Measurements from ENCODE around the gene UBXN11.
A peak's percentile ranks its signal among the peaks of the same experiment; 100 is the strongest.

The UBXN11 gene

DNA sequence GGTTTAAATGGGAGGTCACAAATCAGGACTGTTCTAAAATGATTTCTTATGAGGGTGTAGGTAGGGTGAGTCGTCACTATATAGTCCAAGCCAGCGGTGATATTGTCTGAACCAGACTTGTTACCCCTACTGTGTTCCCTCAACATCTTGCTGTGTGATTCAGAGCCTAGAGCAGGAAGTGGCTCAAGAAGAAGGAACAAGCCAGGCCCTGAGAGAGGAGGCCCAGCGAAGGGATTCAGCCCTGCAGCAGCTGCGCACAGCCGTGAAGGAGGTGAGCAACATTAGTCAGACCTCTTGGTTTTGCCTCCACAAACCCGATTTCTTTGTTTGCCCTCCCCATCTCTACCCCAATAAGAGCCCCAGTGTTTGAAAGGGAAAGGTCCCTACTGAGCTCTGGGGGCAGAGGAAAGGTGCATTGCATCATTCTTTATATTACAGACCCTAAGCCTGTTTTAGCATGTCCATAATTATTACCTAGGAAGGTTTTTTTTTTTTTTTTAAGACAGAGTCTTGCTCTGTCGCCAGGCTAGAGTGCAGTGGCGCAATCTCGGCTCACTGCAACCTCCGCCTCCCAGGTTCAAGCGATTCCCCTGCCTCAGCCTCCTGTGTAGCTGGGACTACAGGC is 31.5 kb downstream of the UBXN11 start:
- peaks cover 0 to 10% (median 0%) of the 10 kb centered on the region in 3 donors for H3K36me3 ChIP-seq
- TF ChIP-seq, protein P1, sequence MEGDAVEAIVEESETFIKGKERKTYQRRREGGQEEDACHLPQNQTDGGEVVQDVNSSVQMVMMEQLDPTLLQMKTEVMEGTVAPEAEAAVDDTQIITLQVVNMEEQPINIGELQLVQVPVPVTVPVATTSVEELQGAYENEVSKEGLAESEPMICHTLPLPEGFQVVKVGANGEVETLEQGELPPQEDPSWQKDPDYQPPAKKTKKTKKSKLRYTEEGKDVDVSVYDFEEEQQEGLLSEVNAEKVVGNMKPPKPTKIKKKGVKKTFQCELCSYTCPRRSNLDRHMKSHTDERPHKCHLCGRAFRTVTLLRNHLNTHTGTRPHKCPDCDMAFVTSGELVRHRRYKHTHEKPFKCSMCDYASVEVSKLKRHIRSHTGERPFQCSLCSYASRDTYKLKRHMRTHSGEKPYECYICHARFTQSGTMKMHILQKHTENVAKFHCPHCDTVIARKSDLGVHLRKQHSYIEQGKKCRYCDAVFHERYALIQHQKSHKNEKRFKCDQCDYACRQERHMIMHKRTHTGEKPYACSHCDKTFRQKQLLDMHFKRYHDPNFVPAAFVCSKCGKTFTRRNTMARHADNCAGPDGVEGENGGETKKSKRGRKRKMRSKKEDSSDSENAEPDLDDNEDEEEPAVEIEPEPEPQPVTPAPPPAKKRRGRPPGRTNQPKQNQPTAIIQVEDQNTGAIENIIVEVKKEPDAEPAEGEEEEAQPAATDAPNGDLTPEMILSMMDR (IDR thresholded peaks at IDR 0.05), result no peak
- intact Hi-C loops (cut with DNase I; ENCODE audit: low total_unique reads), result loop anchor here (2.0 to 5.0 kb wide), 2 partner anchors 48 to 1342 kb away; no protein-coding TSS in a partner anchor
- no peak for DNase-seq
- no peak overlapping the region for H3K4me3 ChIP-seq
- peak overlapping the region in 1 of 2 donors; percentile 86 for H3K27ac ChIP-seq
- no peaks in the 10 kb centered on the region for H3K27me3 ChIP-seq
- H3K9me3 ChIP-seq, result no peaks in the 10 kb centered on the region
- H3K4me1 ChIP-seq, result peaks cover 0 to 47% (median 38%) of the 10 kb centered on the region in 4 donors

DNA sequence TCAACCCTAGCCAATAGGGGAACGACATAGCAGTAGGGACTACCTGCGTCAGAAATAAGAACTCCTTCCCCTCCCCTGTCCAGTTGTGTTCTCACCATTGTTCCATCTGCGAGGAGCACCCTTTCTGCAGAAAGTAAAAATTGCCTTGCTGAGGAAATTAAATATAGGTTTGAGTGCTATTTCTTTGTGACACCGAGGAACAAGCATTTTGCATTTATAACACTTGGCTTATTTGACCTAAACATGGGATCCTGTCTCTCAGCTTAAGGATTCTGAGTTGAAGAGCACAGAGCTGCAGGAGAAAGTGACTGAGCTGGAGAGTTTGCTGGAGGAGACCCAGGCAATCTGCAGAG is 37.3 kb downstream of the UBXN11 start:
- Histone ChIP-seq H3K9me3 (no peaks in the 10 kb centered on the region), H3K4me1 (no peaks in the 10 kb centered on the region), H3K36me3 (peaks cover 0 to 27% (median 3%) of the 10 kb centered on the region in 3 donors), H3K27ac (no peak overlapping the region), H3K27me3 (no peaks in the 10 kb centered on the region), H3K4me3 (no peak overlapping the region)
- TF ChIP-seq, protein P1 (IDR thresholded peaks at IDR 0.05), result no peak
- intact Hi-C loops (cut with DNase I; ENCODE audit: low total_unique reads), result no loop called here
- no peak for DNase-seq

DNA sequence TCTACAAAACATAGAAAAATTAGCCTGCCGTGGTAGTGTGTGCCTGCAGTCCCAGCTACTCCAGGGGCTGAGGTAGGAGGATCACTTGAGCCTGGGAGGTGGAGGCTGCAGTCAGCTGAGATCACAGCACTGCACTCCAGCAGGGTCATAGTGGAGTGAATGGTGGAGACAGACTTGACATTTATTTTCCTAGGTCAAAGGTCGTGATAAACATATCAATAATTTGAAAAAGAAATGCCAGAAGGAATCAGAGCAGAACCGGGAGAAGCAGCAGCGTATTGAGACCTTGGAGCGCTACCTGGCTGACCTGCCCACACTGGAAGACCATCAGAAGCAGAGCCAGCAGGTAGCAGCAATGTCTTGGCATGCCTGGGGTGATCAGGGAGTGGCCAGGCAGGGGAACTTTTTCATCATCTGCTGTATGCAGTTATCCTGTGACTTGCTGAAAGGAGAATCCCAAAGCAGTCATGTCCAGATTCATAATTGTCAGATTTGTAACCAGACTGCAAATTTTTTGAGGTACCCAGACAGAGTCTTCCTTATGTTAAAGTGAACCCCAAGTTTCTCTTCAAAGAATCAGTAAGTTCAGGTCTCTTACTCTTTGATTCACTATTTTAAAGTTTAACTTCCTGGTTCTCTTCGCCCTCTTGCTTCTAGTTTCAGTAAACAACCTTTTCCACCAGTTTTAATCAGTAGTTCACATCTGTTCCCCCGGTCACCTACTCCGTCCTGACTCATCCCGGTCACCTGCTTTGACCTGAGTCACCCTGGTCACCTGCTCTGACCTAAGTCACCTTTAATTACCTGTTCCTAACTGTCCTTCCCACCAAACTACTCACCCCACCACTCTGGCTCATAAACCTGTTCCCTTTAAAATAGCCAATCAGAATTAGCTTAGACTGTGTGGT is 37.9 kb downstream of the UBXN11 start:
- DNase-seq, result no peak
- TF ChIP-seq, protein P1 (IDR thresholded peaks at IDR 0.05), result no peak
- Histone ChIP-seq H3K36me3 (peaks cover 0 to 27% (median 3%) of the 10 kb centered on the region in 3 donors), H3K27ac (no peak overlapping the region), H3K4me1 (no peaks in the 10 kb centered on the region), H3K4me3 (no peak overlapping the region), H3K27me3 (no peaks in the 10 kb centered on the region), H3K9me3 (no peaks in the 10 kb centered on the region)
- intact Hi-C loops (cut with DNase I; ENCODE audit: low total_unique reads), result no loop called here

DNA sequence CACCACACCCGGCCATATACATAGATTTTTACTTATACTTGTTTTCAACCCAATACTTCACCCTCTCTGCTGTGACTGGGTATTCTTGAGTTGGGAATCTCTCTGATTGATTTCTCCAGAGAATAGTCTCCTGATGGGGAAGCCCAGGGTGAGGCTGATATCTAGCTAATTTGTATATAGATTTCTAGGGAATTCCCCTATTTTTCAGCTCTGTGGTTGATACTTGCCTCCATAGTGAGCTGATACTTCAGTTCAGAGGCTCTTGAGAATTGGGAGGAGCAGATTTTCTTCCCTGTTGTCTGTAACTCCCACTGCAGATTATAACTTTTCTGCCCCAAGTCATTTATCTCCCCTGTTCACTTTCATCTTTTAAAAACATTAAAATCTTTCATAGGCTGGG is 41.0 kb downstream of the UBXN11 start:
- Histone ChIP-seq H3K27me3 (no peaks in the 10 kb centered on the region), H3K4me3 (no peak overlapping the region), H3K4me1 (no peaks in the 10 kb centered on the region), H3K36me3 (peaks cover 0 to 35% (median 12%) of the 10 kb centered on the region in 3 donors), H3K9me3 (no peaks in the 10 kb centered on the region), H3K27ac (no peak overlapping the region)
- TF ChIP-seq, protein P1 (IDR thresholded peaks at IDR 0.05), result no peak
- DNase-seq, result no peak
- intact Hi-C loops (cut with DNase I; ENCODE audit: low total_unique reads), result no loop called here

DNA sequence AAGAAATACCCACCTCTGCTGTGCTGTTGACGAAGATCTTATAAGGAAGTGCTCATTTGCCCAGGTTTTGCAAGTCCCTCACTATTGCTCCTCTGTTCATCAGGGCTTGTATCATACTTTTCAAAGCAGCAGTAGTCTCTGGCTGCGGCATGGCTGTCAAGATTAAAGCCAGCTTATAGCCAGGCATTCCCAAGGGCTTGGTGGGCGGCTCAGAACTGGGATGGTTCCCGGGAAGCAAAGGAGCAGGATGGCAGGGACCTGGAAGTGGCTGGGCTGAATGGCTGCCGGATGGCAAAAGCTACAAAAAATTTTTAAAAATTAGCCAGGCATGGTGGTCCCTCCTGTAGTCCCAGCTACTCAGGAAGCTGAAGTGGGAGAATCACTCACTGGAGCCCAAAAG is 43.2 kb downstream of the UBXN11 start:
- TF ChIP-seq, protein P1 (IDR thresholded peaks at IDR 0.05), result no peak
- Histone ChIP-seq H3K27ac (no peak overlapping the region), H3K36me3 (peaks cover 9 to 31% (median 16%) of the 10 kb centered on the region in 3 donors), H3K9me3 (no peaks in the 10 kb centered on the region), H3K4me3 (no peak overlapping the region), H3K4me1 (no peaks in the 10 kb centered on the region), H3K27me3 (no peaks in the 10 kb centered on the region)
- intact Hi-C loops (cut with DNase I; ENCODE audit: low total_unique reads), result no loop called here
- no peak for DNase-seq

All from tibial artery (tissue), 4 donors.